ENCODE data around the gene VSIG2.
A peak's percentile ranks its signal among the peaks of the same experiment; 100 is the strongest.

Gene VSIG2

GRCh38 chr11:124763156-124763947 lies 11.3 kb upstream of the VSIG2 start:
- DNase-seq (ENCODE audit: low read depth) = peak; percentile 73

- DNase-seq (ENCODE audit: low read depth) = no peak
Observed at GRCh38 chr11:124762624-124763155, 10.6 kb upstream of the VSIG2 start.

- DNase-seq (ENCODE audit: low read depth) = peak; percentile 47
Observed at GRCh38 chr11:124762105-124762623, 10.1 kb upstream of the VSIG2 start, which contains the start of gene ESAM. Gene ESAM, minus strand, starts transcription at chr11:124762290. Its CDS starts 136 bp downstream, at chr11:124762154.

GRCh38 chr11:124761301-124762104 lies 9.4 kb upstream of the VSIG2 start:
- DNase-seq (ENCODE audit: low read depth) = no peak

GRCh38 chr11:124760806-124761205 lies 8.8 kb upstream of the VSIG2 start:
- no peak for DNase-seq (ENCODE audit: low read depth)

GRCh38 chr11:124760205-124760652 lies 8.2 kb upstream of the VSIG2 start:
- DNase-seq (ENCODE audit: low read depth) = no peak

- no peak for DNase-seq (ENCODE audit: low read depth)
Observed at GRCh38 chr11:124759266-124760204, 7.5 kb upstream of the VSIG2 start.

GRCh38 chr11:124758355-124759265 lies 6.6 kb upstream of the VSIG2 start:
- peak; percentile 55 for DNase-seq (ENCODE audit: low read depth)

GRCh38 chr11:124757320-124757719 lies 5.3 kb upstream of the VSIG2 start:
- no peak for DNase-seq (ENCODE audit: low read depth)

GRCh38 chr11:124756753-124757227 lies 4.7 kb upstream of the VSIG2 start:
- no peak for DNase-seq (ENCODE audit: low read depth)

GRCh38 chr11:124756033-124756752 lies 4.1 kb upstream of the VSIG2 start:
- no peak for DNase-seq (ENCODE audit: low read depth)

GRCh38 chr11:124754710-124755109 lies 2.7 kb upstream of the VSIG2 start:
- DNase-seq (ENCODE audit: low read depth) = no peak

- DNase-seq (ENCODE audit: low read depth) = no peak
Observed at GRCh38 chr11:124754309-124754708, 2.3 kb upstream of the VSIG2 start.

GRCh38 chr11:124753624-124754023 lies 1.6 kb upstream of the VSIG2 start:
- DNase-seq (ENCODE audit: low read depth) = no peak

GRCh38 chr11:124753205-124753604 lies 1.1 kb upstream of the VSIG2 start:
- DNase-seq (ENCODE audit: low read depth) = no peak

- DNase-seq (ENCODE audit: low read depth) = no peak
Observed at GRCh38 chr11:124752471-124753102, 532 bp upstream of the VSIG2 start.

- DNase-seq (ENCODE audit: low read depth) = no peak
Observed at GRCh38 chr11:124751391-124751740, 689 bp downstream of the VSIG2 start.

GRCh38 chr11:124749912-124750311 lies 2.1 kb downstream of the VSIG2 start:
- DNase-seq (ENCODE audit: low read depth) = no peak

All from activated T-cell treated with anti-CD3 and anti-CD28 coated beads for 24 hours (primary cell).